ENCODE results near the gene CLDN9. TPM values are rescaled to one million over a fixed set of nuclear protein-coding genes. Genes with fewer than 3 reads are reported as not detected.

The CLDN9 gene
- total and polyA plus RNA-seq, 9 of the 15 experiments (the other 6 are each of a cell fraction or from before 2014, with no cell fraction given), result 0.12 to 0.44 (median 0.22) TPM; not detected in 4

DNA sequence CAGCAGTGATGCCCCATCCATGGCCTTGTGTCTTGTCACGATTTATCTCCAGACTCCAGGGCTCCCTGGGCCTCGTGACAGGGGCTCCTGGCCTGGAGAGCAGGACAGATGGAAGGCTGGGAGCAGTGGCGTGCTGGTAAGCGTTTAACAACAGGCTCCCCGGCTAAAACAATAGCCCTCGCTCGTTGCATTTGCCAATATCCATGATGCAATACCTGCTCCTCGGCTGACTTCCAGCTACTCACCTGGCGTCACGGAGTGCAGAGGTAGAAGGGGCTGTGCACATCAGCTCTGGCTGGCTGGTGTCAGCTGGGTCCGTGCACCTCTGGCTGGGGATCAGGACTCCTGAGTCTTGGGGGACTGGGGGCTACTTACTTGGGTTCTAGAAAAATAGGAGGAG lies 25.5 kb downstream of the CLDN9 start (continued):
- no peak for TF ChIP-seq MTF1 (CRISPR knock-in tag; IDR thresholded peaks at IDR 0.05; ENCODE audit: borderline replicate concordance)

DNA sequence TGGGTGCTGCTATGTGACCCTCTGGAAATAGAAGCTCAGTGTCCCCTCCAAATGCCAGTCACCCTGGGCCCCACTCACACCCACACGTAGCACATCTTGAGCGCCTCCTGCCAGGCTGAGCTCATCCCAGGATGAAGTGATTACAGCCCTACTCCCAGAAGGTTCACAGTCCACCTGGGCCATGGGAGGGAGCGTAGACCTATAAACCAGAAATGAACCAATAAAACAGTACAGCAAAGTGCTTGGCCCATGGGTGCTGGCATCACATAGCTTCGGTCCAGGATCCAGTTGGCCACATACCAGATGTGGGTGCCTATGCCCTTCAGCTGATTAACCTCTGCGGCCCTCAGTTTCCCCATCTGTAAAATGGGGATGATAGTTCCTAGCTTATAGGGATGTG lies 26.2 kb downstream of the CLDN9 start:
- Histone ChIP-seq H3K27ac (ENCODE audit: extremely low read depth, low read depth, low read length) (no peak overlapping the region), H3K9me3 (replicated peaks; ENCODE audit: control insufficient read depth, insufficient read depth, low read depth, low read length) (no peaks in the 10 kb centered on the region), H2AFZ (ENCODE audit: low read depth, low read length) (no peak overlapping the region), H3K9me1 (ENCODE audit: control insufficient read depth, insufficient read depth, low read length) (no peaks in the 10 kb centered on the region), H3K79me2 (ENCODE audit: control insufficient read depth, insufficient read depth, low read length) (no peaks in the 10 kb centered on the region), H3K9ac (ENCODE audit: insufficient read depth in 1 of 2, low read depth in 2 of 2, low read length in 2 of 2) (no peak overlapping the region; a peak in 1 of 4 replicates), H3K27me3 (ENCODE audit: control insufficient read depth in 2 of 2, insufficient read depth in 2 of 2, low read length in 2 of 2) (peaks cover 50 to 63% of the 10 kb centered on the region in 2 experiments), H3K4me2 (ENCODE audit: insufficient read depth, low read length) (no peak overlapping the region), H3K36me3 (ENCODE audit: control insufficient read depth, insufficient read depth, low read length) (no peaks in the 10 kb centered on the region), H3K4me1 (replicated peaks in 1 of 2; ENCODE audit: control insufficient read depth in 2 of 2, insufficient read depth in 2 of 2, low read length in 2 of 2) (peaks cover 0 to 16% of the 10 kb centered on the region in 2 experiments; a peak in 2 of 5 replicates), H4K20me1 (replicated peaks; ENCODE audit: control insufficient read depth, insufficient read depth, low read length) (peaks cover 8% of the 10 kb centered on the region), H3K4me3 (no peak overlapping the region)
- WGBS (ENCODE audit: insufficient coverage, low coverage, missing lambda C conversion rate), result 21% methylated on average over 5 of the region's 5 CpGs
- ATAC-seq, result no peak
- FAIRE-seq, result no peak
- ChIA-PET CTCF (ENCODE audit: low intra/inter-chr PET ratio) (no interaction called here), POLR2A (interaction anchor here (0.6 to 1.0 kb wide), 2 partner anchors 86 to 196 kb away, joined by 3 read pairs; partner anchors contain the start of gene ZNF200)
- in situ Hi-C loops (cut with MboI), result no loop called here
- TF ChIP-seq ESRRA (IDR thresholded peaks at IDR 0.05; ENCODE audit: borderline replicate concordance, low read depth) (peak; percentile 52; the same call in 1 of the 2 replicates), ZC3H11A (IDR thresholded peaks at IDR 0.05; ENCODE audit: low read depth, low read length) (no peak), SETDB1 (IDR thresholded peaks at IDR 0.05; ENCODE audit: low read length) (no peak), RBM25 (IDR thresholded peaks at IDR 0.05; ENCODE audit: low read depth, low read length, severe bottlenecking) (peak; percentile 67), PURB (CRISPR knock-in tag; IDR thresholded peaks at IDR 0.05; ENCODE audit: low read depth) (no peak), RBFOX2 (IDR thresholded peaks at IDR 0.05; ENCODE audit: low read depth, low read length) (no peak), TBP (optimal IDR thresholded peaks at IDR 0.05; ENCODE audit: low read depth, low read length) (no peak), ARID2 (IDR thresholded peaks at IDR 0.05) (no peak), BCOR (IDR thresholded peaks at IDR 0.05) (0 out of 2 replicates have a peak, but pooled peaks have one; percentile 33), ELF1 (tag; IDR thresholded peaks at IDR 0.05) (no peak), HMGN3 (IDR thresholded peaks at IDR 0.05; ENCODE audit: borderline replicate concordance, extremely low read depth, insufficient read length, low read depth, low read length) (no peak), ZNF589 (CRISPR knock-in tag; IDR thresholded peaks at IDR 0.05; ENCODE audit: low read depth) (no peak)
- TF ChIP-seq, protein P1, sequence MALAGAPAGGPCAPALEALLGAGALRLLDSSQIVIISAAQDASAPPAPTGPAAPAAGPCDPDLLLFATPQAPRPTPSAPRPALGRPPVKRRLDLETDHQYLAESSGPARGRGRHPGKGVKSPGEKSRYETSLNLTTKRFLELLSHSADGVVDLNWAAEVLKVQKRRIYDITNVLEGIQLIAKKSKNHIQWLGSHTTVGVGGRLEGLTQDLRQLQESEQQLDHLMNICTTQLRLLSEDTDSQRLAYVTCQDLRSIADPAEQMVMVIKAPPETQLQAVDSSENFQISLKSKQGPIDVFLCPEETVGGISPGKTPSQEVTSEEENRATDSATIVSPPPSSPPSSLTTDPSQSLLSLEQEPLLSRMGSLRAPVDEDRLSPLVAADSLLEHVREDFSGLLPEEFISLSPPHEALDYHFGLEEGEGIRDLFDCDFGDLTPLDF (CRISPR knock-in tag; IDR thresholded peaks at IDR 0.05), result no peak
- TF ChIP-seq, protein P2, sequence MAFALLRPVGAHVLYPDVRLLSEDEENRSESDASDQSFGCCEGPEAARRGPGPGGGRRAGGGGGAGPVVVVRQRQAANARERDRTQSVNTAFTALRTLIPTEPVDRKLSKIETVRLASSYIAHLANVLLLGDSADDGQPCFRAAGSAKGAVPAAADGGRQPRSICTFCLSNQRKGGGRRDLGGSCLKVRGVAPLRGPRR (CRISPR knock-in tag; IDR thresholded peaks at IDR 0.05), result no peak
- no peak for DNase-seq (ENCODE audit: extremely low read depth in 1 of 4, low spot score in 3 of 4)
- no TSS peak for BruUV-seq (replicated peaks)
- intact Hi-C loops (cut with micrococcal nuclease), result no loop called here
